Stimulated activated CD4-positive, alpha-beta T cell treated with anti-CD3 and anti-CD28 coated beads, Interleukin-15, amount 100 ng/mL, for 24 hours (primary cell): ENCODE measurements around the gene NAT10.

Experiments
- DNase-seq: peaks from one replicate; pipeline ENCODE4 v3.0.0-alpha.2; 2020

The NAT10 gene

DNA sequence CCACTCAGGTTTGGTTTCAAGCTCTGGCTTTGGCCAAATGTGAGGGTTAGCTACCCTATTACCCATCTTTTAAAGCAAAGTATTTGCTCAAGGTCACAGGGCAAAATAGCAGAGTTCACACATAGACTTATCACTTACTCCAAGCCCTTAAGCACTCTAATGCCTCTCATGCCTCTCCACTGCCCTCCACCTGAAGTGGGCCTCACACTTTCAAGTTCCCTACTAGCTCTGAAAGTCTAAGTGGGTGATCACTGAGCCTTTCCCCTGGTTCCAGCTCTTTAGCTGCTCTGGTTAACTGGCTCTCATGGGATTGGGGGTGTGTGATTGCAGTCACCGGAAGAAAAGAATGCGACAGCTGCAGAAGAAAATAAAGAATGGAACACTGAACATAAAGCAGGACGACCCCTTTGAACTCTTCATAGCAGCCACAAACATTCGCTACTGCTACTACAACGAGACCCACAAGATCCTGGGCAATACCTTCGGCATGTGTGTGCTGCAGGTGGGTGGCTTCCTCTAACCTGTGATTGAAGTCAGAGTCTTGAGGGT lies 6.4 kb downstream of the NAT10 start:
- no peak for DNase-seq

DNA sequence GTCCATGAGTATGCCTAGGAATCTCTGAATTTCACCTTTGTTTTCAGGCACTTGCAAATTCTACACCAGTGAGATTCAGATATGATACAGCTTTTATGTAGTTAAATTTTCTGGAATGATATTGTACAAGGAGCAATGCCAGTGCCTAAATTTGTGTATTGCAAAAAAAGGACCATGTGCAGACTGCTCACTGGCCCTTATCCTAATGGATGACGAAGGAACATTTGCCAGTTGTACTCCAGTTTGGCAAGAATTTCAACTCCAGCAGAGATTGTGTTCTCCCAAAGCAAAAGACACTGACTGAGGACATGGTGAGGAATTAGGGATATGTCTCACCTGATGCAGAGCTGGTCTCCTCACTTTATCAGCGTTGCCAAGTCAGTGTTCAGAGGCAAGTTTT lies 8.6 kb downstream of the NAT10 start:
- DNase-seq: no peak

DNA sequence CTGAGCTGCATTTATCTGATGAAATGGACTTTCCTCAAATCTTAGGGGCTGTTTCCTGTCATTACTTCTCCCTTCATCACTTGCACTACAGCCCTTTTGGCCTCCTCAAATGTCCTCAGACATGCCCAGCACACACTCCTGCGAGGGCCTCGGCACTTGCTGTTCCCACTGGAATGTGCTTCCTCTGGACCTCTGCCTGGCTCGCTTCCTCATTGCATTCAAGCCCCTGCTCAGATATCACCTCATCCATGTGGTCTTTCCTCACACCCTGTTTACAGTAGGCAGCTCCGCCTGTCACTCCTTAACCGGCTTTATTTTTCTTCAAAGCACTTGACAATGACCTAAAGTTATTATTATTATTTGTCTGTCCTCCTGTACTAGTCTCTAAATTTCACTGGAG lies 9.0 kb downstream of the NAT10 start:
- DNase-seq: no peak

GRCh38 chr11:34120651-34121050 lies 15.2 kb downstream of the NAT10 start:
- DNase-seq: no peak

- no peak for DNase-seq
These were observed 19.6 kb downstream of the NAT10 start for GRCh38 chr11:34124885-34125668.

DNA sequence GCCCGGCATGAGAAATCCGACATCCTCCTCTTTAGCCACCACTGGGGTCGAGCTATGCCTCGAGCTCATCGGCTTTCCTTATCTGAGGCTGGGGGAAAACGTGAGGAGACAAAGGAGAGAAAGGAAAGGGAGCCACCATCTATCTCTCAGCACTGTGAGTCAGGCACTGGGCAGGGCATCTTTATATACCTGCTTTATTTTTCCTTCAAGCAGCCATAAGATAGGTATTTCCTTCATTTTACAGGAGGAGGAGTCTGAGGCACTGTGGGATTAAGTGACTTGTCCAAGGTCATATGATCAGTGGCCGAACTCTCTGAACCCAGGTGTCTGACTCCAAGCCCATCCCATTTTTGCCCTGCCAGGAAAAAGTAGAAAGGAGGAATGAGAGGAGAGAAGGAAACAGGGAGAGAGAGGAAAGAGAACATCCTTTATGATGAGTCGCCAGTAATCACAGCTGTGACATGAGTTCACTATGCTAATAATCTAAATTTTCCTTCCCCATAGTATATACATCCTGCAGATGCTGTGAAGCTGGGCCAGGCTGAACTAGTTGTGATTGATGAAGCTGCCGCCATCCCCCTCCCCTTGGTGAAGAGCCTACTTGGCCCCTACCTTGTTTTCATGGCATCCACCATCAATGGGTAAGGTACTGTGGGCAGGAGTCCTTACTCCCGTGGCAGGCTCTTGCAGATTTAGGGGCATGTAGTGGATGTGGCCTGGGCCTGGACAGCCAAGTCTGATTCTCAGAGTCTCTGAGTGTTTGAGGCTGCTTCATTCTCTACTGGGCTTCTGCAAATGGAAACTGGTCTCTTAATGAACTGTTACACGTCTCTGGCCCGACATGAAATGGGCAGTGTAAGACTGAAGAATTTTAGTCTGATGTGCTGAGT lies 21.8 kb downstream of the NAT10 start:
- no peak for DNase-seq

DNA sequence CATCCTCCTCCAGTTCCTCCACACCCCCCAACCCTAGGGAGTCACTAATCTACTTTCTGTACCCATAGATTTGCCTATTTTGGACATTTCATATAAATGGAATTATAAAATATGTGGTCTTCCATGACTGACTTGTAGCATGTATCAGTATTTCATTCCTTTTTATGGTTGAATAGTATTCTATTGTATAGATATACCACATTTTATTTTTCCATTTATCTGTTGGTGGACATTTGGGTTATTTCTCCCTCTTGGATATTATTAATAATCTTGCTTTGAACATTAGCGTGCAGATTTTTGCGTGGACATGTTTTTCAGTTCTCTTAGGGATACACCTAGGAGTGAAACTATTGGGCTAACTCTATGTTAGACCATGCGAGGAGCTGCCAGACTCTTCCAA lies 23.4 kb downstream of the NAT10 start:
- DNase-seq: no peak

DNA sequence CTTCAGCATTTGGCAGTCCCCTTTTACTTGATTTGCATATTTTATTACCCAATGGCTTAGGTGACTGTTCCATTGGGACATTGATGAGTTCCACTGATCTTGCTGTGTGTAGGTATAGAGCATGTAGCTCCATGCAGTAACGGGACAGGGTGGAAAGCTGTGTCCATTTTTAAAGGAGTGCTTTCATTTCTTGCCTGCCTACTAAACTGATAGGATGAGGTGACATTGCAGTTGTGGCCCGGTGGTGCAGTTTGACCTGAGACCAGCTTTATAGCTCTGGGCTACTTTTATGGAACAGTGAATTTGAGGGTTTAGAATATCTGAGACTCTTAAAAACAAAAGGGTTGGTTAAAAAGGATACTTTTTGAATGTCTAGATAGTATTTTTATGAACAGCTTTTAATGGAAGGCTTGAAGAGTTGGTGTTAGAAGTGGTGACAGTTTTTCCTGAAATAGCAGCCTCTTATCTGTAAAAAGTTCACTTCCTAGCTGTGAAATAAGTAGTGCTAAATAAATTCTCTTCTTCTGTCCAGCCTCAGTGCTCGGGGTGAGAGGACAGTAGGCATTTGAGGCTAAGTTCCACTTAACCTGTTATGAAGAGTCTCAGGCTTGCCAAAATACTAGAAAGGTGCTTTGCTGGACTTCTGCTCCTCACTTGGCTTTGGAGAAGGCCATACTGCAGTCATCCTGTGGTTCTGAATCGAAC lies 27.0 kb downstream of the NAT10 start:
- DNase-seq: no peak

DNA sequence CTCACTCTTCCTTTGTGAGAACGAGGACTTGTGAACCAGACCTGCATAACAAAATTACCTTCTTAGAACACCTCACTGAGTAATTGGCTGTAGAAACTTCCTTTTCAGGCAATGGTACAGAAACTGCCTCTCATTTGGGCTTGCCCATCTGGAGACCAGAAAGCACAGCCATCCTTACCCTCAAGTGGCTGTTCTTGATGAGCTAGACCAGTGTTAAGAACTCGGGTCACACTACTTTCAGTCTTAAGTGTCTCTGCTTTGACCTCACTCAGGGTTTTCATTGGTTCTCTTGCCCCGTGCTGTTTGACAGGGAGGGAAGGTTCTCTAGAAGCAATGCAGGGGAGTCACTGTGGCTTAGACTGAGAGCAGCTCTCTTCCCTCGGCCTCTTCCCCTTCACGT lies 29.3 kb downstream of the NAT10 start:
- DNase-seq: no peak

GRCh38 chr11:34135439-34135838 lies 30.0 kb downstream of the NAT10 start:
- DNase-seq: no peak

DNA sequence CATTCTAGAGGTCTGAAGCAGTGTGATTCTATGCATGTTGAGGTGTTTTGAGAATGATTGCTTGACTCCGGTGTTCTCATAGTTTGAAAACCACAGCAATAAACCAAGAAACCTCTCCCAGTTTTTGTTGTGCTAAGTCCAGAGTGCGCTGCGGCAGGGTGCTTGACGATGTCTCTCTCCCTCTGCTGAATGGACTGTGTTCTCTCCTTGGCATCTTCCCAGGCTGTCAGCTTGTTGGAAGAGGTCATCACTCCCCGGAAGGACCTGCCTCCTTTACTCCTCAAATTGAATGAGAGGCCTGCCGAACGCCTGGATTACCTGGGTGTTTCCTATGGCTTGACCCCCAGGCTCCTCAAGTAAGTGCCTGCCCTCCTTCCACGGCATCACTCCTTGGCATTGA lies 31.0 kb downstream of the NAT10 start:
- DNase-seq: no peak

DNA sequence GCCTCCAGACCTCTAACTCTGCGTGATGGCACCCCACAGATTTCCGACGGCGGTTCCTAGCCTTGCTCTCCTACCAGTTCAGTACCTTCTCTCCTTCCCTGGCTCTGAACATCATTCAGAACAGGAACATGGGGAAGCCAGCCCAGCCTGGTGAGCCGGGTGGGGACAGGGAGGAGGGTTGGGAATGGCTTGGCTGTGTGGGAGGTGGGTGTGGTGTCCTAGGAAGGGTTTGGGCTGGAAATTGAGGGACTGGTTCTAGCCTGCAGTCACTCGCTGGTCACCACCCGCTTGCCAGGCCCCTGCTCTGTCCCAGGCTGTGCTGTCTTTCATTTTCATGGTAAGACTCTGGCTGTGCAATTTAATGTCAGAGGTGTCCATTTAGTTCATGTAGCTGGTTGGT lies 33.9 kb downstream of the NAT10 start:
- DNase-seq: no peak

DNA sequence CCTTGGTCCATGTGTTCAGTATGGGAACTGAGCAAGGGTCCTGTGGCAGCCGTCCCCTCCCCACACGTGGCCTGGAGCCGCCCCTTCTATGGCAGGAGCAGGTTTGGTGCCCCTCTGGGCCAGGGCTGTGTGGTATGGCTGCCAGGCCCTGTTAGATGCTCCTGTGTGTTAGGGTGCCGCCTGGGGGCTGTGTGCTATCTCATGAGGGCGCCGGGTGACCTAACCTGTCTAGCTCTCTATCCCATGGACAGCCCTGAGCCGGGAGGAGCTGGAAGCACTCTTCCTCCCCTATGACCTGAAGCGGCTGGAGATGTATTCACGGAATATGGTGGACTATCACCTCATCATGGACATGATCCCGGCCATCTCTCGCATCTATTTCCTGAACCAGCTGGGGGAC lies 34.7 kb downstream of the NAT10 start:
- no peak for DNase-seq

- no peak for DNase-seq
These were observed 37.6 kb downstream of the NAT10 start for GRCh38 chr11:34143048-34143447.

GRCh38 chr11:34145073-34145472 lies 39.6 kb downstream of the NAT10 start:
- no peak for DNase-seq

DNA sequence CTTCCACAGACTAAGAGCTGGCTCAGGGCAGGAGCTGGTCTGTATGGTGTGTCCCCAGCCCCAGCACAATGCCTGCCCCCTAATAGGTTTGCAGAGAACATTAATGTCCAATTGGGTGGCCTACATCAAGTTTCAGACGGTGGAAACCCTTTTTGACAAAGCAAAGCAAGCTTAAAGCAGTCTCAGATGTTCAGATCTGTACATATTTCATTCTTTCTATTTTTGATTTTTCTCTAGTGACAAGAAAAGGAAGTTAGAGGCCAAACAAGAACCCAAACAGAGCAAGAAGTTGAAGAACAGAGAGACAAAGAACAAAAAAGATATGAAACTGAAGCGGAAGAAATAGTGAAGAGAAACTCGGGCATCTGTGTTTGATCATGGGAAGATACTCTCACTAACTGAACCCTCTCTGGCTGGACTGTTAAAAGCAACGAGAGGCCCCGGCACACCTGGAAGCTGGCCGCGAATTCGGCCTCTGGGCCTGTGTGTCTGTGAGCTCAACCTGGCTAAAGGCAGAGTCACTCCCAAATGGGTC lies 40.5 kb downstream of the NAT10 start:
- no peak for DNase-seq

- DNase-seq: no peak
These were observed 41.0 kb downstream of the NAT10 start for GRCh38 chr11:34146411-34146810.

DNA sequence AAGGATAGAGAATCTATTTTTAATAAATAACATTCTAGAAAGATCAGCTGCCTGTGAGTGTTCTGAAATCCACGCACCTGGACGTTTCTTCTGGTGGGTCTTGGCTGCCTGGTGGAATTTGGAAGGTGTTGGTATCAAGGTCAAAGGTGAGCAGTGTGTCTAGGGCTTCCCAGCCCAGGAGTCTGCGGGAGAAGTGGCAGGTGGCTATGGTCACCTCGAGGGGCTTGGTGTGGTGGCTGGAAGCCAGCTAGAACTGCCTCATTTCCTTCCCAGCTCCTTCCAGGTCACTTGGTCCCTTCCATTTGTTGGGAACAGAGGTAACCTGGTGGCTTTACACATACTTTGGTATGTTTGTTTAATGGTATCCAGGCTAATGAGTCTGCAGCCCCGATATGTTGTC lies 41.4 kb downstream of the NAT10 start:
- DNase-seq: no peak

- DNase-seq: no peak
These were observed 42.2 kb downstream of the NAT10 start for GRCh38 chr11:34147581-34147980.

GRCh38 chr11:34148504-34149165 lies 43.2 kb downstream of the NAT10 start:
- DNase-seq: no peak

- DNase-seq: no peak
These were observed 43.8 kb downstream of the NAT10 start for GRCh38 chr11:34149274-34149673.

GRCh38 chr11:34149786-34150185 lies 44.4 kb downstream of the NAT10 start:
- DNase-seq: no peak
